Thyroid gland (tissue), 4 donors: ENCODE results near the gene ZBTB7A.

Experiments
- CTCF ChIP-seq, 6 experiments: fragments of 200-600 bp in 3 of 6; fragments of 450-650 bp in 3 of 6; sonication (generic) in 3 of 6; IDR thresholded peaks; one replicate each; pipeline ENCODE4 v1.5.1; 2016 to 2019; ENCODE audit warnings: antibody characterized with exemption in 6 of 6, mild to moderate bottlenecking in 2 of 6, inconsistent platforms in 1 of 6, moderate library complexity in 1 of 6
- POLR2A ChIP-seq, 2 donors: fragments of 450-650 bp; IDR thresholded peaks; one replicate each; pipeline ENCODE4 v1.6.1; 2017; ENCODE audit warnings: antibody characterized with exemption in 2 of 2, mild to moderate bottlenecking in 2 of 2, moderate library complexity in 1 of 2

GRCh38 chr19:4109626-4109945, 42.9 kb upstream of the ZBTB7A start:
- TF ChIP-seq CTCF (IDR thresholded peaks at IDR 0.05): no peak
- TF ChIP-seq POLR2A (IDR thresholded peaks at IDR 0.05): no peak
